ENCODE results near the gene PPP3CA.

- TF ChIP-seq CTCF (IDR thresholded peaks at IDR 0.05) (no peak), POLR2A (IDR thresholded peaks at IDR 0.05) (no peak)
These were observed 243.8 kb downstream of the PPP3CA start for GRCh38 chr4:101103381-101104142.

Data from right lobe of liver (tissue), 4 donors.